ENCODE data around the gene SPDYA.

GRCh38 chr2:28796620-28797019 lies 14.0 kb upstream of the SPDYA start:
- TF ChIP-seq, protein P1, sequence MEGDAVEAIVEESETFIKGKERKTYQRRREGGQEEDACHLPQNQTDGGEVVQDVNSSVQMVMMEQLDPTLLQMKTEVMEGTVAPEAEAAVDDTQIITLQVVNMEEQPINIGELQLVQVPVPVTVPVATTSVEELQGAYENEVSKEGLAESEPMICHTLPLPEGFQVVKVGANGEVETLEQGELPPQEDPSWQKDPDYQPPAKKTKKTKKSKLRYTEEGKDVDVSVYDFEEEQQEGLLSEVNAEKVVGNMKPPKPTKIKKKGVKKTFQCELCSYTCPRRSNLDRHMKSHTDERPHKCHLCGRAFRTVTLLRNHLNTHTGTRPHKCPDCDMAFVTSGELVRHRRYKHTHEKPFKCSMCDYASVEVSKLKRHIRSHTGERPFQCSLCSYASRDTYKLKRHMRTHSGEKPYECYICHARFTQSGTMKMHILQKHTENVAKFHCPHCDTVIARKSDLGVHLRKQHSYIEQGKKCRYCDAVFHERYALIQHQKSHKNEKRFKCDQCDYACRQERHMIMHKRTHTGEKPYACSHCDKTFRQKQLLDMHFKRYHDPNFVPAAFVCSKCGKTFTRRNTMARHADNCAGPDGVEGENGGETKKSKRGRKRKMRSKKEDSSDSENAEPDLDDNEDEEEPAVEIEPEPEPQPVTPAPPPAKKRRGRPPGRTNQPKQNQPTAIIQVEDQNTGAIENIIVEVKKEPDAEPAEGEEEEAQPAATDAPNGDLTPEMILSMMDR (IDR thresholded peaks at IDR 0.05), result no peak
- TF ChIP-seq, protein P2, sequence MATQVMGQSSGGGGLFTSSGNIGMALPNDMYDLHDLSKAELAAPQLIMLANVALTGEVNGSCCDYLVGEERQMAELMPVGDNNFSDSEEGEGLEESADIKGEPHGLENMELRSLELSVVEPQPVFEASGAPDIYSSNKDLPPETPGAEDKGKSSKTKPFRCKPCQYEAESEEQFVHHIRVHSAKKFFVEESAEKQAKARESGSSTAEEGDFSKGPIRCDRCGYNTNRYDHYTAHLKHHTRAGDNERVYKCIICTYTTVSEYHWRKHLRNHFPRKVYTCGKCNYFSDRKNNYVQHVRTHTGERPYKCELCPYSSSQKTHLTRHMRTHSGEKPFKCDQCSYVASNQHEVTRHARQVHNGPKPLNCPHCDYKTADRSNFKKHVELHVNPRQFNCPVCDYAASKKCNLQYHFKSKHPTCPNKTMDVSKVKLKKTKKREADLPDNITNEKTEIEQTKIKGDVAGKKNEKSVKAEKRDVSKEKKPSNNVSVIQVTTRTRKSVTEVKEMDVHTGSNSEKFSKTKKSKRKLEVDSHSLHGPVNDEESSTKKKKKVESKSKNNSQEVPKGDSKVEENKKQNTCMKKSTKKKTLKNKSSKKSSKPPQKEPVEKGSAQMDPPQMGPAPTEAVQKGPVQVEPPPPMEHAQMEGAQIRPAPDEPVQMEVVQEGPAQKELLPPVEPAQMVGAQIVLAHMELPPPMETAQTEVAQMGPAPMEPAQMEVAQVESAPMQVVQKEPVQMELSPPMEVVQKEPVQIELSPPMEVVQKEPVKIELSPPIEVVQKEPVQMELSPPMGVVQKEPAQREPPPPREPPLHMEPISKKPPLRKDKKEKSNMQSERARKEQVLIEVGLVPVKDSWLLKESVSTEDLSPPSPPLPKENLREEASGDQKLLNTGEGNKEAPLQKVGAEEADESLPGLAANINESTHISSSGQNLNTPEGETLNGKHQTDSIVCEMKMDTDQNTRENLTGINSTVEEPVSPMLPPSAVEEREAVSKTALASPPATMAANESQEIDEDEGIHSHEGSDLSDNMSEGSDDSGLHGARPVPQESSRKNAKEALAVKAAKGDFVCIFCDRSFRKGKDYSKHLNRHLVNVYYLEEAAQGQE (IDR thresholded peaks at IDR 0.05; ENCODE audit: insufficient read depth in 1 of 2, low read depth in 2 of 2, low read length in 1 of 2), result no peak
- TF ChIP-seq SIN3A (IDR thresholded peaks at IDR 0.05; ENCODE audit: borderline replicate concordance, insufficient read depth, low read depth, low read length), result no peak
- no peak for TF ChIP-seq TCF7L2 (IDR thresholded peaks at IDR 0.05; ENCODE audit: low read depth, low read length)
